ENCODE data around the gene ST3GAL3.

DNA sequence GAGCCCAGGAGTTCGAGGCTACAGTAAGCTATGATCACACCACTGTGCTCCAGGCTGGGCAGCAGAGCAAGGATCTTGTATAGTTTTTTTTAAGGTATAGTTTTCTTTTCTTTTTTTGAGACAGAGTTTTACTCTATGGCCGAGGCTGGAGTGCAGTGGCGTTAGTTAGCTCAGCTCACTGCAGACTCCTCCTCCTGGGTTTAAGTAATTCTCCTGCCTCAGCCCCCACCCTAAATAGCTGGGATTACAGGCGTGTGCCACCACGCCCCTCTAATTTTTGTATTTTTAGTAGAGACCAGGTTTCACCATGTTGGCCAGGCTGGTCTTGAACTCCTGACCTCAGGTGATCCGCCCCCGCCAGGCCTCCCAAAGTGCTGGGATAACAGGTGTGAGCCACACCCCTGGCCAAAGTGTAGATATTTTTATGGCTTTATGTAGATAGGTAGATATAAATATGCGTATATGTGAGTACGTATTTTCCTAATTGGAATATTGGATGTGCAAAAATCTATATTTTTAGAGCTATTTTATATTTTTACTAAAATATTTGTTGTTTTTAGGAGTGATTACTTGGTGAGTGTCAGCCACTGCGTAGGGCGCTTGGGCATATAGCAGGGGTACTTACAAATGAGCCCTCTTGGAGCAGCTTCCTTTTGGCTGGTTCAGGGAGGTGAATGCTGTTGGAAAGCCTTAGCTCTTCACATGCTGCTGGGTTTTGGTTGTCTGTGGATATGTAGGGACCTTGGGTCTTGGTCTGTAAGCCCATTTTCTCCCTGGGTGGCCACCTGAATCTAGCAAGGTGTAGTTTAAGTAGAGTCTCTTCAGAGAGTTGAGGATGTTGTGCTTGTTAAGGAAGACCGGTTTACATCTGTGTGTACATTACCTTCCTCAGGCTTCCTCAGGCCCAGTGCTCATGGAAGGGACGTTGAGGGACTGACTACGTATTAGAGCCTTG lies 47.8 kb upstream of the ST3GAL3 start:
- TF ChIP-seq, protein P1, sequence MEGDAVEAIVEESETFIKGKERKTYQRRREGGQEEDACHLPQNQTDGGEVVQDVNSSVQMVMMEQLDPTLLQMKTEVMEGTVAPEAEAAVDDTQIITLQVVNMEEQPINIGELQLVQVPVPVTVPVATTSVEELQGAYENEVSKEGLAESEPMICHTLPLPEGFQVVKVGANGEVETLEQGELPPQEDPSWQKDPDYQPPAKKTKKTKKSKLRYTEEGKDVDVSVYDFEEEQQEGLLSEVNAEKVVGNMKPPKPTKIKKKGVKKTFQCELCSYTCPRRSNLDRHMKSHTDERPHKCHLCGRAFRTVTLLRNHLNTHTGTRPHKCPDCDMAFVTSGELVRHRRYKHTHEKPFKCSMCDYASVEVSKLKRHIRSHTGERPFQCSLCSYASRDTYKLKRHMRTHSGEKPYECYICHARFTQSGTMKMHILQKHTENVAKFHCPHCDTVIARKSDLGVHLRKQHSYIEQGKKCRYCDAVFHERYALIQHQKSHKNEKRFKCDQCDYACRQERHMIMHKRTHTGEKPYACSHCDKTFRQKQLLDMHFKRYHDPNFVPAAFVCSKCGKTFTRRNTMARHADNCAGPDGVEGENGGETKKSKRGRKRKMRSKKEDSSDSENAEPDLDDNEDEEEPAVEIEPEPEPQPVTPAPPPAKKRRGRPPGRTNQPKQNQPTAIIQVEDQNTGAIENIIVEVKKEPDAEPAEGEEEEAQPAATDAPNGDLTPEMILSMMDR (conservative IDR thresholded peaks at IDR 0.05) = no peak
- TF ChIP-seq ZFX (IDR thresholded peaks at IDR 0.05) = no peak

All from C4-2B (cell line).